Thyroid gland (tissue), 4 donors: ENCODE measurements around the gene TESMIN. TPM values are rescaled to one million over a fixed set of nuclear protein-coding genes. Genes with fewer than 3 reads are reported as not detected.

ENCODE experiments used
- DNase-seq, 2 donors: peaks; one replicate each; pipeline ENCODE4 v3.0.0-alpha.2; 2019
- H3K27ac ChIP-seq, 3 donors: fragments of 200-600 bp; sonication (generic); 1 replicate in 2 of 3; 2 replicates in 1 of 3; pipeline ENCODE4 v1.5.1; 2016 to 2019; ENCODE audit warnings: mild to moderate bottlenecking in 1 of 3, moderate library complexity in 1 of 3
- H3K27me3 ChIP-seq: fragments of 200-600 bp; sonication (generic); one replicate; pipeline ENCODE4 v1.5.1; 2019
- H3K36me3 ChIP-seq, 2 donors: fragments of 200-600 bp; sonication (generic); one replicate each; pipeline ENCODE4 v1.5.1; 2016 to 2019
- H3K4me1 ChIP-seq, 2 donors: fragments of 200-600 bp; sonication (generic); one replicate each; pipeline ENCODE4 v1.5.1; 2017 to 2019
- H3K4me3 ChIP-seq, 3 donors: fragments of 200-600 bp; sonication (generic); replicated peaks in 1 of 3; 1 replicate in 2 of 3; 2 replicates in 1 of 3; pipeline ENCODE4 v1.5.1; 2016; ENCODE audit warnings: mild to moderate bottlenecking in 1 of 3
- H3K9me3 ChIP-seq: fragments of 200-600 bp; sonication (generic); one replicate; pipeline ENCODE4 v1.5.1; 2017
- CTCF ChIP-seq, 6 experiments: fragments of 200-600 bp in 3 of 6; fragments of 450-650 bp in 3 of 6; sonication (generic) in 3 of 6; IDR thresholded peaks; one replicate each; pipeline ENCODE4 v1.5.1; 2016 to 2019; ENCODE audit warnings: antibody characterized with exemption in 6 of 6, mild to moderate bottlenecking in 2 of 6, inconsistent platforms in 1 of 6, moderate library complexity in 1 of 6
- POLR2A ChIP-seq, 2 donors: fragments of 450-650 bp; IDR thresholded peaks; one replicate each; pipeline ENCODE4 v1.6.1; 2017; ENCODE audit warnings: antibody characterized with exemption in 2 of 2, mild to moderate bottlenecking in 2 of 2, moderate library complexity in 1 of 2
- WGBS, 2 donors: methylation state at CpG; one replicate each; pipeline ENCODE4 v1.1.5; 2017; 5-methylcytosine and 5-hydroxymethylcytosine counted together
- intact Hi-C: fragments of 100-400 bp; cut with DNase I; formaldehyde crosslinking; loops from one replicate; pipeline ENCODE4 v1.15.1; 2023
- total RNA-seq, 4 donors: library from RNA; depleted of rRNA; stranded (reverse); fragments of >200 nt; gene quantifications; one replicate each; pipeline ENCODE4 v1.2.3, GENCODE V29; 2016

The TESMIN gene
- total RNA-seq, 4 donors from 2014 or later, result 2.1 to 10.6 (median 5.8) TPM

GRCh38 chr11:68664906-68665305 is 86.4 kb downstream of the TESMIN start:
- TF ChIP-seq POLR2A (IDR thresholded peaks at IDR 0.05) (no peak), CTCF (IDR thresholded peaks at IDR 0.05) (no peak)
- Histone ChIP-seq H3K4me1 (no peaks in the 10 kb centered on the region), H3K27me3 (no peaks in the 10 kb centered on the region), H3K4me3 (no peak overlapping the region), H3K36me3 (no peaks in the 10 kb centered on the region), H3K9me3 (no peaks in the 10 kb centered on the region), H3K27ac (no peak overlapping the region)
- intact Hi-C loops, result no loop called here
- 94 to 98% methylated on average over 6 of the region's 7 CpGs for WGBS, 2 donors
- no peak for DNase-seq

- Histone ChIP-seq H3K4me1 (peaks cover 0 to 6% of the 10 kb centered on the region in 2 donors), H3K27ac (no peak overlapping the region), H3K4me3 (no peak overlapping the region), H3K9me3 (no peaks in the 10 kb centered on the region), H3K36me3 (no peaks in the 10 kb centered on the region), H3K27me3 (no peaks in the 10 kb centered on the region)
- WGBS, 2 donors, result 86% methylated on average over 9 of the region's 9 CpGs
- intact Hi-C loops, result no loop called here
- DNase-seq, result no peak
- TF ChIP-seq POLR2A (IDR thresholded peaks at IDR 0.05), result no peak
Measured at GRCh38 chr11:68664141-68664540, 87.2 kb downstream of the TESMIN start.

GRCh38 chr11:68663482-68664010 is 87.8 kb downstream of the TESMIN start:
- TF ChIP-seq POLR2A (IDR thresholded peaks at IDR 0.05) (no peak), CTCF (IDR thresholded peaks at IDR 0.05) (no peak)

GRCh38 chr11:68661697-68662603 is 89.4 kb downstream of the TESMIN start:
- H3K36me3 ChIP-seq, result no peaks in the 10 kb centered on the region
- H3K27me3 ChIP-seq, result no peaks in the 10 kb centered on the region
- H3K4me3 ChIP-seq, result no peak overlapping the region
- 85 to 88% methylated on average over 12 to 18 of the region's 18 CpGs for WGBS, 2 donors
- no peak overlapping the region for H3K27ac ChIP-seq
- no peaks in the 10 kb centered on the region for H3K9me3 ChIP-seq
- TF ChIP-seq POLR2A (IDR thresholded peaks at IDR 0.05), result no peak
- no peak for TF ChIP-seq CTCF (IDR thresholded peaks at IDR 0.05)
- intact Hi-C loops, result no loop called here
- no peak for DNase-seq
- H3K4me1 ChIP-seq, result peaks cover 0 to 9% of the 10 kb centered on the region in 2 donors

More at GRCh38 chr11:68663482-68664010, 87.8 kb downstream of the TESMIN start:
- H3K27me3 ChIP-seq, result no peaks in the 10 kb centered on the region
- WGBS, 2 donors, result 91 to 92% methylated on average over 18 of the region's 18 CpGs
- intact Hi-C loops, result no loop called here
- H3K27ac ChIP-seq, result no peak overlapping the region
- H3K36me3 ChIP-seq, result no peaks in the 10 kb centered on the region
- no peak overlapping the region for H3K4me3 ChIP-seq
- H3K4me1 ChIP-seq, result peaks cover 0 to 9% of the 10 kb centered on the region in 2 donors
- DNase-seq, result no peak
- no peaks in the 10 kb centered on the region for H3K9me3 ChIP-seq

GRCh38 chr11:68661014-68661413 is 90.3 kb downstream of the TESMIN start:
- Histone ChIP-seq H3K27me3 (no peaks in the 10 kb centered on the region), H3K27ac (no peak overlapping the region), H3K36me3 (no peaks in the 10 kb centered on the region), H3K9me3 (no peaks in the 10 kb centered on the region), H3K4me1 (peaks cover 0 to 9% of the 10 kb centered on the region in 2 donors), H3K4me3 (no peak overlapping the region)
- no peak for DNase-seq
- TF ChIP-seq POLR2A (IDR thresholded peaks at IDR 0.05) (no peak), CTCF (IDR thresholded peaks at IDR 0.05) (no peak)
- WGBS, 2 donors, result 80 to 99% methylated on average over 10 to 11 of the region's 15 CpGs
- intact Hi-C loops, result no loop called here
